Neutrophil (primary cell): ENCODE measurements around the gene CSTF3.

Experiments
- H3K27ac ChIP-seq: fragments of 200-600 bp; sonication (generic); 2 replicates; pipeline ENCODE4 v1.5.1; 2016; ENCODE audit warnings: mild to moderate bottlenecking, moderate library complexity
- H3K27me3 ChIP-seq: fragments of 200-600 bp; sonication (generic); 2 replicates; pipeline ENCODE4 v1.6.0; 2016; ENCODE audit warnings: mild to moderate bottlenecking
- H3K36me3 ChIP-seq: fragments of 200-600 bp; sonication (generic); 2 replicates; pipeline ENCODE4 v1.5.1; 2017
- H3K4me1 ChIP-seq, 2 experiments: fragments of 200-600 bp in 1 of 2; sonication (generic) in 1 of 2; 1 replicate in 1 of 2; 2 replicates in 1 of 2; pipeline versions ENCODE4 v1.5.1 to v1.6.1; 2013 to 2016; ENCODE audit warnings: low read depth in 1 of 2, low read length in 1 of 2, mild to moderate bottlenecking in 1 of 2, moderate library complexity in 1 of 2; ENCODE audit not compliant: control insufficient read depth in 1 of 2, insufficient read depth in 1 of 2
- H3K4me3 ChIP-seq, 2 experiments: fragments of 200-600 bp in 1 of 2; sonication (generic) in 1 of 2; 1 replicate in 1 of 2; 2 replicates in 1 of 2; pipeline ENCODE4 v1.5.1; 2013 to 2016; ENCODE audit warnings: low read depth in 1 of 2, low read length in 1 of 2, mild to moderate bottlenecking in 1 of 2, moderate library complexity in 1 of 2
- H3K9me3 ChIP-seq: fragments of 200-600 bp; sonication (generic); 2 replicates; pipeline ENCODE4 v1.5.1; 2016
- TF ChIP-seq, protein P1 (sequence below): fragments of 200-600 bp; sonication (generic); IDR thresholded peaks from 2 replicates; pipeline ENCODE4 v1.5.1; 2016; ENCODE audit warnings: antibody characterized with exemption

Gene CSTF3

DNA sequence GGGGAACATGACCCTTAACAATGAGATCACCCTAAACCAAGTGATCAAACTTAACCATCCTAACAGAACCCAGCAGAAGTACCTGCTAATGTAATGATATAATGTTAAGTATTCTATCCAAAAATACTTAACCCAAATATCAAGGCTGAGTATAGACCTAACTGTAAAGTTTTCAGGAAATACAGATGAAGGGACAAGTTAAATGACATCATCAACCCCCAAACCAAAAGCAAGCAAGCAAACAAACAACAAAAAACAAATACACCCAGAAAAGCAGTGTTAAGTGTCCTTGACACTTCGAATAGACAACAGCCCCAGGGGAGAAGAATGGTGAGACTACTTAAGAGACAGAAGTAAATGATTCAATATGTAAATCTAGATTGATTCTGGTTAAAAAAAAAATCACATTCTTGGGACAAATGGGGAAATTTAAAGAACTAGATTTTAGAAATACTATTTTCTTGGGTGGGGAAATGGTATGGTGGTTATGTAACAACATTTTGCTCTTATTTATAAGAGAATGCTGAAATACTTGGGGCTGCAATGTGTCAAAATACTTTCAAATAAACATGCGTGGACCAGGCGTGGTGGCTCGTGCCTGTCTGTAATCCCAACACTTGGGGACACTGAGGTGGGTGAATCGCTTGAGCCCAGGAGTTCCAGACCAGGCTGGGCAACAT is 2.5 kb downstream of the CSTF3 start:
- H3K4me1 ChIP-seq: peaks cover 26 to 34% of the 10 kb centered on the region in 2 experiments
- TF ChIP-seq, protein P1, sequence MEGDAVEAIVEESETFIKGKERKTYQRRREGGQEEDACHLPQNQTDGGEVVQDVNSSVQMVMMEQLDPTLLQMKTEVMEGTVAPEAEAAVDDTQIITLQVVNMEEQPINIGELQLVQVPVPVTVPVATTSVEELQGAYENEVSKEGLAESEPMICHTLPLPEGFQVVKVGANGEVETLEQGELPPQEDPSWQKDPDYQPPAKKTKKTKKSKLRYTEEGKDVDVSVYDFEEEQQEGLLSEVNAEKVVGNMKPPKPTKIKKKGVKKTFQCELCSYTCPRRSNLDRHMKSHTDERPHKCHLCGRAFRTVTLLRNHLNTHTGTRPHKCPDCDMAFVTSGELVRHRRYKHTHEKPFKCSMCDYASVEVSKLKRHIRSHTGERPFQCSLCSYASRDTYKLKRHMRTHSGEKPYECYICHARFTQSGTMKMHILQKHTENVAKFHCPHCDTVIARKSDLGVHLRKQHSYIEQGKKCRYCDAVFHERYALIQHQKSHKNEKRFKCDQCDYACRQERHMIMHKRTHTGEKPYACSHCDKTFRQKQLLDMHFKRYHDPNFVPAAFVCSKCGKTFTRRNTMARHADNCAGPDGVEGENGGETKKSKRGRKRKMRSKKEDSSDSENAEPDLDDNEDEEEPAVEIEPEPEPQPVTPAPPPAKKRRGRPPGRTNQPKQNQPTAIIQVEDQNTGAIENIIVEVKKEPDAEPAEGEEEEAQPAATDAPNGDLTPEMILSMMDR: no peak
- H3K36me3 ChIP-seq: no peaks in the 10 kb centered on the region
- H3K27me3 ChIP-seq: no peaks in the 10 kb centered on the region
- H3K9me3 ChIP-seq: no peaks in the 10 kb centered on the region
- H3K27ac ChIP-seq: peak overlapping the region; percentile 47
- no peak overlapping the region for H3K4me3 ChIP-seq

DNA sequence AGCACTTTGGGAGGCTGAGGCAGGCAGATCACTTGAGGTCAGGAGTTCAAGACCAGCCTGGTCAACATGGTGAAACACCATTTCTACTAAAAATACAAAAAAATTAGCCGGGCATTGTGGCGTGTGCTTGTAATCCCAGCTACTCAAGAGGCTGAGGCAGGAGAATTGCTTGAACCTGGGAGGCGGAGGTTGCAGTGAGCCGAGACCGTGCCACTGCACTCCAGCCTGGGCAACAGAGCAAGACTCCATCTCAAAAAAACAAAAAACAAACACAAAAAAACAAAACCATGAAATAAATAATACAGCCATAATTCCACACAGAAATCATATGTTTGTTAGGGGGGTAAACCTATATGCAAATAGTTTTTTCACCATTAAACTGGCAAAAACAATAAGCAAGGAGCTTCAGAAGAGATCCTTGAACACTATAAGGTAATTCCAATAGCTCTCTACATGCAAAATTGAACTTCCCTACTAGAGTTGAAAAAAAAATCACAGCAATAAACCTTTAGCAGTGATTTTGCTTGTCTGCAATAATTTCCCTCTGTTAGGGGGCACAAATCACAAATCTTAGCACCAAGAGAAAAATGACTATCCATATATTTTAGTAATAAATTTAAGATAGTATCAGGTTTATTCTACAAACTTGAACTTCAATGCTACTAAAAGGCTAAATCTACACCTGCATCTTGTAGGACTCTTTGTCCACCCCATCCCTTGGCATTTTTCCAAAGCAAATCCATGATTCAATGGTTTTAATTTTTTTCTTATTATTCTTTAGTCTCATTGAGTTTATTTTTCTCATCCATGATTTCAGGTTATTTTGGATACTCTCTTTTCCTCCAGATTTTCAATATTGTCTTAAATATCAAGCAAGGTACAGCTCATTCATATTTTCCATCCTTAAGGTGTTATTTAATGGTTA is 3.9 kb downstream of the CSTF3 start:
- no peak overlapping the region for H3K4me3 ChIP-seq
- TF ChIP-seq, protein P1: no peak
- peaks cover 26 to 34% of the 10 kb centered on the region in 2 experiments for H3K4me1 ChIP-seq

GRCh38 chr11:33151399-33151798 is 9.9 kb downstream of the CSTF3 start:
- no peaks in the 10 kb centered on the region for H3K36me3 ChIP-seq
- H3K27me3 ChIP-seq: no peaks in the 10 kb centered on the region
- no peaks in the 10 kb centered on the region for H3K4me1 ChIP-seq
- H3K4me3 ChIP-seq: no peak overlapping the region
- H3K9me3 ChIP-seq: no peaks in the 10 kb centered on the region
- TF ChIP-seq, protein P1: no peak
- no peak overlapping the region for H3K27ac ChIP-seq

More for the DNA sequence above, 3.9 kb downstream of the CSTF3 start:
- H3K9me3 ChIP-seq: no peaks in the 10 kb centered on the region
- H3K36me3 ChIP-seq: no peaks in the 10 kb centered on the region
- H3K27ac ChIP-seq: no peak overlapping the region
- H3K27me3 ChIP-seq: no peaks in the 10 kb centered on the region

DNA sequence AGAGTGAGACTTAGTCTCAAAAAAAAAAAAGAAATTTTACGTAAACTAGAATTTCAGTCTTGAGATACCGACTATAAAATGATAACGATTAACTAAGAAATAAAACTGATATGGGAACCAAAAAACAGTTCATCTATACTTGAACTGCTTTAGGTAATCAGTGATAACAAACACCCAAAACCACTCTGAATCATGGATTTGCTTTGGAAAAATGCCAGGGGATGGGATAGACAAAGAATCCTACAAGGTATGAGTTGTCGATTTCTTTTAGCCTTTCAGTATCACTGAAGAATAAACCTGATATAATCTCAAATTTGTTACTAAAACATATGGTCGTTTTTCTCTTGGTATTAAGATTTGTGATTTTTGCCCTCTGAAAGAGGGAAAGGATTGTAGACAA is 13.7 kb downstream of the CSTF3 start:
- Histone ChIP-seq H3K4me1 (no peaks in the 10 kb centered on the region), H3K27me3 (no peaks in the 10 kb centered on the region), H3K4me3 (no peak overlapping the region), H3K27ac (no peak overlapping the region), H3K36me3 (no peaks in the 10 kb centered on the region), H3K9me3 (no peaks in the 10 kb centered on the region)
- TF ChIP-seq, protein P1: no peak

DNA sequence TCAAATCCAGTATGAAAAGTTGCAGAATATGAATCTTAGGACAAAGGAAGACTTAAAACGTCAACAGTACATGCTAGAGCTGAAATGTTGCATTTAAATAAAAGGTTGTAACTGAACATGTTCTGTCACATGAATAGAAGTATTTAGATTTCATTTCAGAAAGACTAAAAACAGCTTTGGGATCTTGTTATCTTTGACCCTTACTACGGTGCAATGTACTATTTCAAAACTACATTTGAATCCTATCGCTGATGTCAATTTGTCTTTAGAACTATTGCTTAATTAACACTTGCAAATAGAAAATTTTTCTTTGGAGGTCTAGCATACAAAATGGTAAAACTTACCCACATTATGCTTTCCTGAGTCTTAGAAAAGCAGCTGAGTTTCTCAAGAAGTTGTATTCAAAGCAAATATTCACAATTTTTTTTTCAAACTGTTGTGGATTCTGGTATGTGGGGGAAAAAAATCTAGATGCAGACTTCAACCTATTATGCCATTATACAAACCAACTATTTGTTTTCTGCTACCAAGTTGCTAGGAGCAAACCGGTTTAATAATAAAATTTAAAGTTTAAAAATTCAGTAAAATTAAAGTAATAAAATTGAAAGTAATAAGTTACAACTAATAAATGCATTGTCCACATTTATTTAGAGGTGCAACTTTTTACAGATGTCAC is 25.4 kb downstream of the CSTF3 start:
- Histone ChIP-seq H3K4me1 (peaks cover 25 to 32% of the 10 kb centered on the region in 2 experiments), H3K4me3 (no peak overlapping the region), H3K27me3 (no peaks in the 10 kb centered on the region), H3K36me3 (peaks cover 6% of the 10 kb centered on the region), H3K9me3 (no peaks in the 10 kb centered on the region), H3K27ac (peak overlapping the region; percentile 83)
- TF ChIP-seq, protein P1: no peak
